B cell (primary cell): ENCODE measurements around the gene COG5.

Source experiments
- CTCF ChIP-seq: fragments of 200-600 bp; IDR thresholded peaks from one replicate; pipeline ENCODE4 v1.8.0; 2022; ENCODE audit warnings: antibody characterized with exemption, mild to moderate bottlenecking
- EZH2 ChIP-seq: IDR thresholded peaks from 2 replicates; pipeline ENCODE4 v1.6.1; 2012; ENCODE audit warnings: borderline replicate concordance, low read depth, mild to moderate bottlenecking, moderate library complexity, low read length; ENCODE audit not compliant: insufficient read depth, poor library complexity, severe bottlenecking

- TF ChIP-seq CTCF (no peak), EZH2 (no peak)
Measured at GRCh38 chr7:107495516-107495915, 68.2 kb downstream of the COG5 start.
